DND-41 (cell line): Measurements from ENCODE around the gene ACSL1.

Source experiments
- ATAC-seq: fragments of 200-7000 bp; cut with Tn5 transposase; 3 replicates; pipeline ENCODE4 v1.9.1; 2021; ENCODE audit warnings: low read depth; ENCODE audit not compliant: insufficient read depth
- DNase-seq: peaks from one replicate; pipeline ENCODE4 v3.0.0-alpha.2; 2020
- H2AFZ ChIP-seq: 2 replicates; pipeline ENCODE4 v1.6.0; 2012; ENCODE audit warnings: low read depth, low read length
- H3K27ac ChIP-seq: 2 replicates; pipeline ENCODE4 v1.5.1; 2012; ENCODE audit warnings: low read length, inconsistent platforms
- H3K27me3 ChIP-seq: fragments of 200-600 bp; sonication (generic); 2 replicates; pipeline ENCODE4 v1.6.0; 2012; ENCODE audit warnings: low read length, mild to moderate bottlenecking, inconsistent platforms; ENCODE audit not compliant: insufficient read depth, poor library complexity
- H3K36me3 ChIP-seq: 2 replicates; pipeline ENCODE4 v1.5.1; 2012; ENCODE audit warnings: low read length, inconsistent platforms; ENCODE audit not compliant: insufficient read depth
- H3K4me1 ChIP-seq: 2 replicates; pipeline ENCODE4 v1.5.1; 2012; ENCODE audit warnings: mild to moderate bottlenecking, low read length; ENCODE audit not compliant: insufficient read depth
- H3K4me2 ChIP-seq: 2 replicates; pipeline ENCODE4 v1.6.0; 2012; ENCODE audit warnings: mild to moderate bottlenecking, moderate library complexity, low read length, inconsistent platforms; ENCODE audit not compliant: insufficient read depth
- H3K4me3 ChIP-seq, 2 experiments: fragments of 200-600 bp in 1 of 2; shearing (Covaris generic) in 1 of 2; 2 replicates each; pipeline ENCODE4 v1.5.1; 2012 to 2016; ENCODE audit warnings: inconsistent platforms in 2 of 2, low read length in 2 of 2, mild to moderate bottlenecking in 2 of 2, low read depth in 1 of 2, moderate library complexity in 1 of 2
- H3K79me2 ChIP-seq: 2 replicates; pipeline ENCODE4 v1.6.0; 2012; ENCODE audit warnings: low read length, inconsistent platforms; ENCODE audit not compliant: insufficient read depth
- H3K9ac ChIP-seq: 2 replicates; pipeline ENCODE4 v1.6.0; 2012; ENCODE audit warnings: low read depth, mild to moderate bottlenecking, inconsistent platforms, low read length, moderate library complexity
- H3K9me3 ChIP-seq: 2 replicates; pipeline ENCODE4 v1.5.1; 2012; ENCODE audit warnings: low read length, moderate library complexity, mild to moderate bottlenecking, inconsistent platforms; ENCODE audit not compliant: insufficient read depth, severe bottlenecking
- H4K20me1 ChIP-seq: 2 replicates; pipeline ENCODE4 v1.6.0; 2012; ENCODE audit warnings: low read length; ENCODE audit not compliant: insufficient read depth
- EZH2 ChIP-seq: IDR thresholded peaks from 3 replicates; pipeline ENCODE4 v1.6.1; 2012; ENCODE audit warnings: borderline replicate concordance, low read depth, mild to moderate bottlenecking, moderate library complexity, low read length, inconsistent platforms; ENCODE audit not compliant: severe bottlenecking
- TF ChIP-seq, protein P1 (sequence below): IDR thresholded peaks from 2 replicates; pipeline ENCODE4 v1.5.1; 2012; ENCODE audit warnings: borderline replicate concordance, low read length, moderate library complexity, mild to moderate bottlenecking; ENCODE audit not compliant: poor library complexity, severe bottlenecking; ENCODE audit errors: extremely low read depth

ACSL1 gene

DNA sequence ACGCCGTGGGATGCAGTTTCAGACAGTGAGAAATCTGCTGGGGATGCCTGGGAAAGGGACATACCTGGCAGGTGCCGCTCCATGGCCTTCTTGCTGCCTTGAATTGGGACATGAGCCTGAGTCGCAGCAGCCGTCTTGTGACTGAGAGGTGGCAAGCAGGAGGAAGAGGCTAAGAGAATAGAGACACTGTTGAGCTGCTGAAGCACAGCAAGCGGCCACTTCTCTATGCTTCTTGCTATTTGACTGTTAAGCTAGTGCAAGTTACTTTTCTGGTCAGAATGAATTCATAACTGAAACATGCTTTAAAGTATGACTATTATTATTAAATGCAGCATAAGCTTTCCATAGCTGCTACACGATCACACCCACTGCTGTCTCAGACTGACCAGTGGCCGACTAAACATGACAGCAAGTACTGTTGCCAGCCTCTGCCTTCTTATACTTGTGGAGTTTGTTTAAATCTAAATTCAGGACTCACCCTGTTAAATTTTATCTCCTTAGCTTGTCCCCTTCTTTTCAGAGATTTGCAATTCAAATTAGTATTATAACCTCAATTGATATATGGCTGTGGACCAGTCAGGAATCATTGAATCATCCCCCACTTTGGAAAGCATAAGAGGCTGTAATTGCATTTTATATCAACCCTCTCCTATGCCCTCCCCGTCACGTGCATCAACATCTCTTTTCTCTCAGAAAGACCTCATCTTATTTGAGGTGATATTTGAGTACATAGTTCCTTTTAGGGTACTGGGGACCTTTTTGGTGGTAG lies 24.8 kb upstream of the ACSL1 start:
- H4K20me1 ChIP-seq, result no peaks in the 10 kb centered on the region
- no peak for TF ChIP-seq EZH2
- TF ChIP-seq, protein P1, sequence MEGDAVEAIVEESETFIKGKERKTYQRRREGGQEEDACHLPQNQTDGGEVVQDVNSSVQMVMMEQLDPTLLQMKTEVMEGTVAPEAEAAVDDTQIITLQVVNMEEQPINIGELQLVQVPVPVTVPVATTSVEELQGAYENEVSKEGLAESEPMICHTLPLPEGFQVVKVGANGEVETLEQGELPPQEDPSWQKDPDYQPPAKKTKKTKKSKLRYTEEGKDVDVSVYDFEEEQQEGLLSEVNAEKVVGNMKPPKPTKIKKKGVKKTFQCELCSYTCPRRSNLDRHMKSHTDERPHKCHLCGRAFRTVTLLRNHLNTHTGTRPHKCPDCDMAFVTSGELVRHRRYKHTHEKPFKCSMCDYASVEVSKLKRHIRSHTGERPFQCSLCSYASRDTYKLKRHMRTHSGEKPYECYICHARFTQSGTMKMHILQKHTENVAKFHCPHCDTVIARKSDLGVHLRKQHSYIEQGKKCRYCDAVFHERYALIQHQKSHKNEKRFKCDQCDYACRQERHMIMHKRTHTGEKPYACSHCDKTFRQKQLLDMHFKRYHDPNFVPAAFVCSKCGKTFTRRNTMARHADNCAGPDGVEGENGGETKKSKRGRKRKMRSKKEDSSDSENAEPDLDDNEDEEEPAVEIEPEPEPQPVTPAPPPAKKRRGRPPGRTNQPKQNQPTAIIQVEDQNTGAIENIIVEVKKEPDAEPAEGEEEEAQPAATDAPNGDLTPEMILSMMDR, result no peak
- no peaks in the 10 kb centered on the region for H3K9me3 ChIP-seq
- H3K4me1 ChIP-seq, result no peaks in the 10 kb centered on the region
- peaks cover 8% of the 10 kb centered on the region for H3K27me3 ChIP-seq
- no peaks in the 10 kb centered on the region for H3K79me2 ChIP-seq
- no peak for DNase-seq
- no peak overlapping the region for H3K9ac ChIP-seq
- no peak for ATAC-seq
- H3K36me3 ChIP-seq, result no peaks in the 10 kb centered on the region
- no peak overlapping the region for H2AFZ ChIP-seq
- no peak overlapping the region for H3K4me2 ChIP-seq
- no peak overlapping the region for H3K4me3 ChIP-seq
- no peak overlapping the region for H3K27ac ChIP-seq

DNA sequence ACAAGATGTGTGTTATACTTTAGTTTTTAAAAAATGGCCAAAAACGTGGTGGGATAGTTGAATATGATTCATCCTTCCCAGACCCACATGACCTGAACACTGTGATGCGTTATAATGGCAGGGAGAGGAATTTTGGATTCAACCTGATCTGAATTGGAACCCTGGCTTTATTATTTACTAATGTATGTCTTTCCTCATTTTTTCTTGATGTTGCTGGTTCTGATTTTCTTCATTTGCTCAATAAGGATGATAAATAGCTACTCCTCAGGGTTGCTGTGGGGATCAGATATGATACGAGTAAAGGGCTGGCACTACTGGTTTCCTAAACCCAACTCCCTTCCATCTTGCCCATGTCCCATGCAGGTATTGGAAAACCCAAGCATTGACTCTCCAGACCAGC lies 24.2 kb upstream of the ACSL1 start:
- no peak overlapping the region for H3K4me3 ChIP-seq
- H3K79me2 ChIP-seq, result no peaks in the 10 kb centered on the region
- no peaks in the 10 kb centered on the region for H3K4me1 ChIP-seq
- H3K4me2 ChIP-seq, result no peak overlapping the region
- H3K27ac ChIP-seq, result no peak overlapping the region
- H3K27me3 ChIP-seq, result peaks cover 5% of the 10 kb centered on the region
- no peak for DNase-seq
- no peak for TF ChIP-seq EZH2
- TF ChIP-seq, protein P1, result no peak
- no peaks in the 10 kb centered on the region for H4K20me1 ChIP-seq
- H2AFZ ChIP-seq, result no peak overlapping the region
- H3K9ac ChIP-seq, result no peak overlapping the region
- H3K9me3 ChIP-seq, result no peaks in the 10 kb centered on the region
- no peaks in the 10 kb centered on the region for H3K36me3 ChIP-seq
- no peak for ATAC-seq

DNA sequence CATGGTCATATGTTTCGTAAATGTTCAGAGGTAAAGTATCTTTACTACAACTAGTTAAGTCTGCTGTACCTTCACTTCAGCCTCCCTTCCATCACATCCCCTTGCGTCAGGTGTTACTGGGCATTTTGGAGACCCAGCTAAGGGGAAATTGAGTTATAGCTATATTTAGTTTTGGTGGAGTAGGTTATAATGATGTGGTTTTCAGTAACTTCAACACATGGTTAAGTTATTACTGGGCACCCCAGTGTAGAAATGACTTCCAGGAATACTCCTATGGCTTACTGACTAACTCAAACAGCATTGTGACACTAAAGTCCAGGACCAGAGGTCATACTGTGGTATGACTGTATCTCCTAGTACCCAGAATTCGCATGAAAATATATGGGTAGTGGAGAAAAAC lies 23.4 kb upstream of the ACSL1 start:
- H3K79me2 ChIP-seq, result no peaks in the 10 kb centered on the region
- ATAC-seq (no peak), DNase-seq (no peak)
- no peak overlapping the region for H3K4me2 ChIP-seq
- H3K4me1 ChIP-seq, result no peaks in the 10 kb centered on the region
- H3K4me3 ChIP-seq, result no peak overlapping the region
- no peak overlapping the region for H3K9ac ChIP-seq
- no peaks in the 10 kb centered on the region for H3K9me3 ChIP-seq
- no peaks in the 10 kb centered on the region for H4K20me1 ChIP-seq
- H2AFZ ChIP-seq, result no peak overlapping the region
- H3K27ac ChIP-seq, result no peak overlapping the region
- peaks cover 5% of the 10 kb centered on the region for H3K27me3 ChIP-seq
- TF ChIP-seq, protein P1, result no peak
- TF ChIP-seq EZH2, result no peak
- H3K36me3 ChIP-seq, result no peaks in the 10 kb centered on the region
